ENCODE data around the gene PTTG1. TPM values are rescaled to one million over a fixed set of nuclear protein-coding genes. Genes with fewer than 3 reads are reported as not detected.

The PTTG1 gene
- polyA plus RNA-seq, 1 donor (not counting 4 experiments of a cell fraction or from before 2014, with no cell fraction given): 112 TPM

DNA sequence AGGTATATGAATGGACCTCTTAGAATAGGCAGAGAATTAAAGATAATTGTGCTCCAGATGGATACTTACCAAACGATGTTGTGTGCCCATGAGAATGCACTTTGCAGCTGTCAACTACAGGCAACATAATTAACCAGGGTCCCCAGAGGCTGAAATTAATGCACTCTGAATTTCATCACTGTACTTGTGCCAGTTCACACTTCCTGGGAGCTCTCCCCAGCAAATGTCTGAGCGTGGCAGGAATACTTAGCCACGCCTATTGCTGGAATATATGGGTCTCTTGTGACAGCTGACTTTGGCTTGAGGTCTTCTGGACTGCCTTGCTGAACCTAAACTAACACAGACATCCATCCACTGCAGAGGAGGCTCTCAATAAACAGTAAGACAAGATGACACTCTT is 39.3 kb upstream of the PTTG1 start:
- no peak for TF ChIP-seq EZH2 (IDR thresholded peaks at IDR 0.05; ENCODE audit: low read length)
- TF ChIP-seq, protein P1, sequence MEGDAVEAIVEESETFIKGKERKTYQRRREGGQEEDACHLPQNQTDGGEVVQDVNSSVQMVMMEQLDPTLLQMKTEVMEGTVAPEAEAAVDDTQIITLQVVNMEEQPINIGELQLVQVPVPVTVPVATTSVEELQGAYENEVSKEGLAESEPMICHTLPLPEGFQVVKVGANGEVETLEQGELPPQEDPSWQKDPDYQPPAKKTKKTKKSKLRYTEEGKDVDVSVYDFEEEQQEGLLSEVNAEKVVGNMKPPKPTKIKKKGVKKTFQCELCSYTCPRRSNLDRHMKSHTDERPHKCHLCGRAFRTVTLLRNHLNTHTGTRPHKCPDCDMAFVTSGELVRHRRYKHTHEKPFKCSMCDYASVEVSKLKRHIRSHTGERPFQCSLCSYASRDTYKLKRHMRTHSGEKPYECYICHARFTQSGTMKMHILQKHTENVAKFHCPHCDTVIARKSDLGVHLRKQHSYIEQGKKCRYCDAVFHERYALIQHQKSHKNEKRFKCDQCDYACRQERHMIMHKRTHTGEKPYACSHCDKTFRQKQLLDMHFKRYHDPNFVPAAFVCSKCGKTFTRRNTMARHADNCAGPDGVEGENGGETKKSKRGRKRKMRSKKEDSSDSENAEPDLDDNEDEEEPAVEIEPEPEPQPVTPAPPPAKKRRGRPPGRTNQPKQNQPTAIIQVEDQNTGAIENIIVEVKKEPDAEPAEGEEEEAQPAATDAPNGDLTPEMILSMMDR (optimal IDR thresholded peaks at IDR 0.05 in 1 of 3, IDR thresholded peaks at IDR 0.05 in 1 of 3, conservative IDR thresholded peaks at IDR 0.05 in 1 of 3; ENCODE audit: extremely low read depth in 1 of 3, insufficient read depth in 2 of 3, low read length in 3 of 3): no peak
- no peak overlapping the region for H3K9ac ChIP-seq (ENCODE audit: control insufficient read depth, extremely low read depth, insufficient read depth, low read length)

DNA sequence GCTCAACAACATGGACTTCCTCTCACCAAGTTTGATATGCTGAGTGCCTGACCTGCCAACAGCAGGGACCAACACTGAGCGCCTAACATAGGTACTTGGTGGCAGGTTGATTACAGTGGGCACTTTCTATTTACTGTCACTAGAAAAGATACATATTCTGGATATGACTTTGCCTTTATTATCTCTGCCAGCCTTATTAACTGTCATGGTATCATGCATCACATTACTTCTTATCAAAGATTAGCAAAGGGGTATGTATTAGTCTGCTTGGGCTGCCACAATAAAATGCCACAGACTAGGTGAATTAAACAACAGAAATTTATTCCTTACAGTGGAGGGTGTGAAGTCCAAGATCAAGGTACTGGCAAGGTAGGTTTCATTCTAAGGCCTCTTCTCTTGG is 37.0 kb upstream of the PTTG1 start:
- H3K9me1 ChIP-seq (ENCODE audit: control insufficient read depth, extremely low read depth, insufficient read depth, low read length): no peaks in the 10 kb centered on the region
- no peak for TF ChIP-seq EZH2 (IDR thresholded peaks at IDR 0.05; ENCODE audit: low read length)
- TF ChIP-seq, protein P1 (optimal IDR thresholded peaks at IDR 0.05 in 1 of 3, IDR thresholded peaks at IDR 0.05 in 1 of 3, conservative IDR thresholded peaks at IDR 0.05 in 1 of 3; ENCODE audit: extremely low read depth in 1 of 3, insufficient read depth in 2 of 3, low read length in 3 of 3): no peak
- no peak overlapping the region for H3K4me3 ChIP-seq (ENCODE audit: control insufficient read depth in 2 of 3, extremely low read depth in 1 of 3, insufficient read depth in 2 of 3, low read depth in 1 of 3, low read length in 3 of 3)
- no peak overlapping the region for H3K27ac ChIP-seq (ENCODE audit: control insufficient read depth, insufficient read depth, low read length)
- H3K9ac ChIP-seq (ENCODE audit: control insufficient read depth, extremely low read depth, insufficient read depth, low read length): no peak overlapping the region
- no peaks in the 10 kb centered on the region for H3K27me3 ChIP-seq (ENCODE audit: control insufficient read depth, extremely low read depth, insufficient read depth, low read length)
- no peak overlapping the region for H3K4me2 ChIP-seq (ENCODE audit: control insufficient read depth, extremely low read depth, insufficient read depth, low read depth, low read length)
- dilution Hi-C loops (cut with MboI; ENCODE audit: extremely low pct_ligation_motif_present, low sequenced_read_pairs): no loop called here
- no peak overlapping the region for H2AFZ ChIP-seq (ENCODE audit: control insufficient read depth, low read length)
- H3K4me1 ChIP-seq (ENCODE audit: control insufficient read depth, extremely low read depth, insufficient read depth, low read length): no peaks in the 10 kb centered on the region
- no peaks in the 10 kb centered on the region for H3K9me3 ChIP-seq (ENCODE audit: control insufficient read depth, low read depth, low read length)
- H4K20me1 ChIP-seq (ENCODE audit: control insufficient read depth, extremely low read depth, insufficient read depth, low read length): no peaks in the 10 kb centered on the region
- H3K36me3 ChIP-seq (ENCODE audit: control insufficient read depth in 2 of 2, extremely low read depth in 1 of 2, insufficient read depth in 2 of 2, low read length in 2 of 2): no peaks in the 10 kb centered on the region
- FAIRE-seq: no peak
- no peaks in the 10 kb centered on the region for H3K79me2 ChIP-seq (ENCODE audit: control insufficient read depth, insufficient read depth, low read length)
- no peak for DNase-seq (ENCODE audit: low read depth, low spot score)

More for the DNA sequence above, 39.3 kb upstream of the PTTG1 start:
- no peak for DNase-seq (ENCODE audit: low read depth, low spot score)
- H2AFZ ChIP-seq (ENCODE audit: control insufficient read depth, low read length): no peak overlapping the region
- no peaks in the 10 kb centered on the region for H3K9me3 ChIP-seq (ENCODE audit: control insufficient read depth, low read depth, low read length)
- no peaks in the 10 kb centered on the region for H3K9me1 ChIP-seq (ENCODE audit: control insufficient read depth, extremely low read depth, insufficient read depth, low read length)
- no peaks in the 10 kb centered on the region for H4K20me1 ChIP-seq (ENCODE audit: control insufficient read depth, extremely low read depth, insufficient read depth, low read length)
- H3K4me1 ChIP-seq (ENCODE audit: control insufficient read depth, extremely low read depth, insufficient read depth, low read length): no peaks in the 10 kb centered on the region
- H3K4me3 ChIP-seq (ENCODE audit: control insufficient read depth in 2 of 3, extremely low read depth in 1 of 3, insufficient read depth in 2 of 3, low read depth in 1 of 3, low read length in 3 of 3): no peak overlapping the region
- no peak overlapping the region for H3K27ac ChIP-seq (ENCODE audit: control insufficient read depth, insufficient read depth, low read length)
- H3K79me2 ChIP-seq (ENCODE audit: control insufficient read depth, insufficient read depth, low read length): no peaks in the 10 kb centered on the region
- H3K4me2 ChIP-seq (ENCODE audit: control insufficient read depth, extremely low read depth, insufficient read depth, low read depth, low read length): no peak overlapping the region
- no peak for FAIRE-seq
- H3K27me3 ChIP-seq (ENCODE audit: control insufficient read depth, extremely low read depth, insufficient read depth, low read length): no peaks in the 10 kb centered on the region
- dilution Hi-C loops (cut with MboI; ENCODE audit: extremely low pct_ligation_motif_present, low sequenced_read_pairs): no loop called here
- H3K36me3 ChIP-seq (ENCODE audit: control insufficient read depth in 2 of 2, extremely low read depth in 1 of 2, insufficient read depth in 2 of 2, low read length in 2 of 2): no peaks in the 10 kb centered on the region
